NCI-H187 treated with DMSO at 0.1 percent for 48 hours (cell line): Measurements from ENCODE around the gene RAB15.

Experiments used
- DNase-seq: peaks from one replicate; lab custom pipeline; 2025; lab: John Stamatoyannopoulos, UW

RAB15 gene

GRCh38 chr14:64910847-64911495, 61.2 kb downstream of the RAB15 start:
- DNase-seq, result no peak

- DNase-seq, result no peak
Measured at GRCh38 chr14:64906022-64906421, 66.1 kb downstream of the RAB15 start.

- DNase-seq, result no peak
Measured at GRCh38 chr14:64899958-64900357, 72.2 kb downstream of the RAB15 start.
